NCI-H1417 treated with DMSO at 0.1 percent for 48 hours (cell line): ENCODE results near the gene AMZ1.

Experiments used
- DNase-seq: peaks from one replicate; lab custom pipeline; 2025; lab: John Stamatoyannopoulos, UW

The AMZ1 gene, protein sequence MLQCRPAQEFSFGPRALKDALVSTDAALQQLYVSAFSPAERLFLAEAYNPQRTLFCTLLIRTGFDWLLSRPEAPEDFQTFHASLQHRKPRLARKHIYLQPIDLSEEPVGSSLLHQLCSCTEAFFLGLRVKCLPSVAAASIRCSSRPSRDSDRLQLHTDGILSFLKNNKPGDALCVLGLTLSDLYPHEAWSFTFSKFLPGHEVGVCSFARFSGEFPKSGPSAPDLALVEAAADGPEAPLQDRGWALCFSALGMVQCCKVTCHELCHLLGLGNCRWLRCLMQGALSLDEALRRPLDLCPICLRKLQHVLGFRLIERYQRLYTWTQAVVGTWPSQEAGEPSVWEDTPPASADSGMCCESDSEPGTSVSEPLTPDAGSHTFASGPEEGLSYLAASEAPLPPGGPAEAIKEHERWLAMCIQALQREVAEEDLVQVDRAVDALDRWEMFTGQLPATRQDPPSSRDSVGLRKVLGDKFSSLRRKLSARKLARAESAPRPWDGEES

DNA sequence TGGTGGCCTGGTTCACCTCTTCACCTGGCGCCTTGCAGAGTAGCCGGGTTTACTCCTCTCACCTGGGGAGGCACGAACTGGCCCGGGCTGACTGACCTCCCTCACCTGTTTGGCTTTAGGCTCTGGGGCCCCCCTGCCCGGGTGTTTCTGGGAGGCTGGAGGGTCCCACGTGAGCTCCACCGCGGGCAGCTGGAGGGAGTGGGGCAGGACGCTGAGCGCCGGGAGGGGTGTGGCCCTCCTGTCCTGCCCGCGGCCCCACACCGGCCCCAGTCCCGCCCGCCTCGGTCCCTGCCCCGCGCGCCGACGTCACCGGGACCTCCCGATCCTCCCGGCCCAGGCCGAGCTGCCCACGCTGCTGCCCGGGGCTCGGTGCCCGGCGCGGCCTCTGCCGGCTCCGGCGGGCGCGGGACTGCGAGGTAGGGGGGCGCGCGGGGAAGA is at the start of gene AMZ1:
TSS of gene AMZ1 (plus strand) at position 322 of the 438 bp plus-strand sequence. CDS start 12,250 bp downstream, outside the sequence.
- DNase-seq: no peak

DNA sequence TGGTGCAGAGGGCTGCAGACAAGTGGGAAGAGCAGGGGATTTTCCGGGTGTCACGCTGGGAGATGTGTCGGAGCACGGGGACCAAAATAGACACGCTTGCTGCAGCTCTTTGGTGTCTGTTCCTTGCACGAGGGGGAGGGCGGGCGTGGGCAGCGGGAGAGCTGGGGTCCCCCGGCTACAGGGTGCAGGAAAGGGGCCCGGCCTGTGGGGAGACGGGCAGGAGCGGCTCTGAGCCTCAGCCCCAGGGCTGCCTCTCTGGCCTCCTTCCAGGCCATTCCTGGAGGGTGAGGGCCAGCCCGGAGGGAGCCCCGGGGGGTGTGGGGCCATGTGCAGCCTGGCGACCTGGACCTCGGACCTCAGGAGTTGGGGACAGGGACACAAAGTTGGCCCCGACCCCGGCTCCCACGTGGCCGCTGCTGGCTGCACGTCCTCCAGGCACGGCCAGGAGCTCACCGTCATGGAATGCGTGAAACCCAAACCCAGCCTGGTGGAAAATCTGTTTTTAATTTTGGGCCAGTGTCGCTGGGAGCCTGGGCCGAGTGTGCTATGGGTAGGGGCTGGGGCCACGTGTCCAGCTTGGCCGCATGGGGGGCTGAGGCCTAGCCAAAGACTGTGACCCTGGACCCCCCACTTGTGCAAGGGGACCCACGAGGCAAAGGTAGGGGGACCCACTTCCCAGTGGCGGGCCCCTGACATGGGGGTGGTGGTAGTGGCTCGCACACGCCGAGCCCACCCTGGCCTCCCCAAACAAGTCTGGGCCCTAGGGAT is 49.6 kb upstream of the AMZ1 start:
- DNase-seq: no peak

DNA sequence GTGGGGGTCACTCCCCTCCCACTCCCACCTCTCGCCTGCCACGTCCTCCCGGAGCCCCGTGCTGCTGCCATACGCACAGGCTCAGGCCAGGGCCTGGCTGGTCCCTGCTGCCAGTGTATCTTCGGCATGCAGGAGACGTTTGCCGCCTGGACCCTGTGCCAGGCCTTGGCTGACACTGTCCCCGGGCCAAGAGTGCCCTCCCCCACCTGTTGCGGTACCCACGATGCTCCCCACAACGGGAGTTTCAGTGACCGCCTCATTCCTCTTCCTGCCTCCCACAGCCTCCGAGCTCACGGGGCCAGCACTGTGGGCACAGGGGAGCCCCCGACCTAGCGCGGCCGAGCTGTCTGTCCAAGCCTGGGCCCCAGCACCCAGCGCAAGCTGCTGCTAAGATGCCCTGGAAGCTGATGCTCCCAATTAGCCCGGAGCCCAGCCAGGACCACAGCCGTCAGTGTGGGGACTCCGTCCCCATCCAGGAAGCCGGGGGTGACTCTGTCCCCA is 48.8 kb upstream of the AMZ1 start:
- no peak for DNase-seq

DNA sequence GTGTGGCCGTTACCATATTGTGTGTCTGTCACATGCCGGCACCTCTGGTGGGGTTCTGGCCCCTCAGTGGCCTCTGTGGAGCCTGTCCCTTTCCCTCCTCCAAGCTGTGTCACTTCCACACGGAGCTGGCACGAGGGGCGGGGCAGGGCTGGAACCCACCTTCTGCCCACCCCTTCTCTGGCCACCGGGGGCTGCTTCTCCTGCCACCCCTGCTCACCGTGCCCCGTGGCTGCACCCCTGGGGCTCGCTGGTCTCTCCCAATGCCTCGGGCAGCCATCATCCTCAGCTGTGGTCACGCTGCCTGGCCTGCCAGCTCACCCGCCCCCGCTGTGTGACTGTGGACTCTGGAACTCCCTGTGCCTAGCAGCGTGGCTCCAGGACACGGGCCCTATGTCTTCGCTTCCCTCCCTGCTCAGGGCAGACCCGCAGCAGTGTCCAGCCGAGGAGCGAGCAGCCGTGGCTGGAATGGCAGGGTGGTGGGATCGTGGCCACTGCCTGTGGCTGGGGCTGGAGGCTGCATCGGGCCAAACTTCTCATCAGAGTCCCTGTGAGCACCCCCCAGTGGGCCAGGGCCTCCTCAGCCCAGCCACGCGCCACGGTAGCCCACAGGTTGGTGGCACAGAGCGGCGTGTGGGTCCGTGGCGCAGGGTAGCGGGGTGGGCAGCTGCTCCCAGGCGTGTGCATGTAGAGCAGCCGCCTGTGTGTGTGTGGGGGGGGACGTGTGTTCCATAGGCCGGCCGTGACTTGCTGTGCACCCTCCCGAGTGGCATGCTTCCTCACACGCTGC is 48.1 kb upstream of the AMZ1 start:
- DNase-seq: no peak

DNA sequence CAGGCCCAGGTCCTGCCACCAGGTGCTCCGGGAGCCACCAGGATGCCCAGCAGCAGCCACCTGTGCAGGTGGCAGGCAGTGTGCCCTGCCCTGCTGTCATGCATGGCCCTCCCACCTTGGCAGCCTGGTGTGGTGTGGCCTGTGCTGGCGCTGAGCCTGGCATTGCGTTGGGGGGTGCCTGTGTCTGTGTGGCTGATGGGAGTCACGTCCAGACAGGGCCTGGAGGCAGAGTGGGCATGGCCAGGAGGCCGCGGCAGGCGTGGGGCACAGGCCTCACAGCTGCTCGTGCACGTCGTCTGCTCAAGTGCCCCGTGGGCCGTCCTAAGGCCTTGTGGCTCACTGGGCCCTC is 47.5 kb upstream of the AMZ1 start:
- DNase-seq: no peak

DNA sequence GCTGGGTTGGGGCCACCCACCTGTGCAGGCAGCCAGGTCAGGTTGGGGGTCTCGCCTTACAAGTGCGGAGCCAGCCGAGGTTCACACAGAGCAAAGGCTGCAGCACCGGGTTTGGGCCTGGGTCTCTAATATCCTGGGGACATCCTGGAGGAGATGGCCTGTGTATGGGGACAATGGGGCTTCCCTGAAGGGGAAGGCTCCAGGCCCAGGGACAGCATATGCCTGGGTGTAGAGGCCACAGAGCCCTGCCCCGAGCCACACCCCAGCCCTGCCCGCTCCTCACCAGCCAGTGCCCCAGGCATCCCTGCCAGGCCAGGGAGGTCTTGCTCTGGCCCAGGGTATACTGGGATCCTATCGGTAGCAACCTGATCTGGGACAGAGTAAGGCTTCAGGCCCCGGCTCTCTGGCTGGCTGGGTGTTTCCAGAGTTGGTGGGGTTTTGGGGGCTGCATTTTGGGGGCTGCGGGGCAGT is 47.1 kb upstream of the AMZ1 start:
- no peak for DNase-seq

DNA sequence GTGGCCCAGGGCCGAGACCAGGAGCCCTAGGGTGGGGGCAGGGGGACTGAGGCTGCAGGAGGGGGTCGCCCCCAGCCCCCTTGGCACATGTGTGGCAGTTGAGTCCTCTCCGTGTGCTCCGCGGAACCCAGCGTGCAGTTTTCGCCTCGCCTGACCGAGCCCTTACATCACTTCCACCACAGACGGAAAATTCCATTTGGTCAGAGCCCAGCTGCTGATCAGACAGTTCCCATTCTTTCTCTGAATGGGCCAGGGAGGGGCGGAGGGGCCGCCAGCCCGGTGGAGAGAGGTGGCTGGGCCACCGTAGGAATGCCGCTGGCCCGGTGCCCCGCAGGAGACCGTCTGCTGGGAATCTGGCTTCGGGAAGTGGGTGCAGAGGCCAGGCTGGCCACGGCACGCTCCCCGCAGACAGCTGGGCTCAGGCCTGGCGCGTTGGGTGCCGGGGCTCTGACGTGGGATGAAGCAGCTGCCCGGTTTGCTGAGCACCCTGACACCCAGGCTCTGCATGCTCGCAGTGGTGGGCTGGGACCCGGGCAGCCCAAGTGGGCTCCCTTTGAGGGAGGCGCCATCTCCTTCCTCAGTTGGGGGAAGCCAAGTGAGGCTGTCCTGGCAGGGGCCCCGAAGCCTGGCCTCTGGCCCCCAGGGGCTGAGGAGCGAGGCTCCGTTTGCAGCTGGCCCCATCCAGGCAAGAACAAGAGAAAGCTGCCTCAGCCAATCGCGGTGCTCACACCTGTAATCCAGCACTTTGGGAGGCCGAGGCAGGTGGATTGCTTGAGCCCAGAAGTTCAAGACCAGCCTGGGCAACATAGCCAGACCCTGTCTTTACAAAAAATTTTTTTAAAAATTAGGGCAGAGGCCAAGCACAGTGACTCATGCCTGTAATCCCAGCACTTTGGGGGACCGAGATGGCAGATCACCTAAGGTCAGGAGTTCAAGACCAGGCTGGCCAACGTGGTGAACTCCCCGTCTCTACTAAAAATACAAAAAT is 46.3 kb upstream of the AMZ1 start:
- no peak for DNase-seq

DNA sequence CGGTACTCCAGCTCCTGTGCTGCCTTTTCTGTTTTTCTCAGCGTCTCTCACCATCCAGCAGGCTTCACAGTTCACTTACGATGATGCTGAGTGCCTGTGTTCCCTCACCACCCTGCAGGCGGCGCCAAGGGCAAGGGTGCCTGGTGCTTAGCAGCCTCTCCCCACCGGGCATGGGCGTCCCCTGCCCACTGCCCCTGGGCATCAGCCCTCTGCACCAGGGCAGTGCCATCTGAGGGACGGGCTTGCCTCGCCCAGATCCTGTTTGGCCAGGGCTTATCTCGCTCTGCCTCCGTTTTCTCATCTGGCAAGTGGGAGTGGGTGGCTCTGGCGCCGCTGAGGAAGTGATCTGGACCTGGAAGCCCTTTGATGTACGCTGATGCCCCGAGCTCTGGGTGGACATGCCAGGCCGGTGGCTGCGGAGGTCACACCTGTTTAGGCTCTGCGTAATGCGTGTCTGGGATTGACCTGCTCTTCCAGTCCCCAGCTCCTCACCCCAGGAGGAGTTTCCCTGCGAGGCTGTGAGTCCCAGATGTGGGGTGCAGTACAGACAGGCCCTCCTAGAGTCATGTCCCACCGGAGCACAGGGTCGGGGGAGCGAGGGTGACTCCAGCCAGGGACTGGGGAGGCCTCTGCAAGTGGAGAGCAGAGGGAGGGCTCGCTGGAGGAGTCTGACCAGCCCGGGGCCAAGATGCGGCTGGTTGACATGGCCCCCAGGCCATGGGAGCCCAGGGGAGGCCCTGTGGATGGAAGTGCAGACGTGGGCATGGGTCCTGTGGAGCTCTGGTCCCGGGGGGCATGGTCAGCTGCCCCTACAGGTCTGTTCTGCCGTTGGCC is 44.4 kb upstream of the AMZ1 start:
- DNase-seq: no peak

DNA sequence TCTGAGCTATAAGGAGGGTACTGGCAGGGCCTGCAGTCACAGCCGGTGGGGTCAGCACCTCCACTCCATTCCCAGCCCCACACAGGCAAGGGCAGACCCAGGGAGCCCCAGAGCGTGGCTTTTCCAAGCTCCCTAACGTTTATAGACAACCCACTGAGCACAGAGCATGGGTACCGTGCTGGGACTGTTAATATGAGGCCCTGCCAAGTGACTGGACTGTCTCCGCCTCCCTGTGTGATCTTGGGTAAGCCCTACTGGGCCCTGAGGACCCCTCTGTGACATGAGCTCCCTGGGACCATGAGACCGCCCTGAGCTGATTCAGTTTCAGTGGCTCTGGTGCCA is 43.8 kb upstream of the AMZ1 start:
- DNase-seq: no peak

DNA sequence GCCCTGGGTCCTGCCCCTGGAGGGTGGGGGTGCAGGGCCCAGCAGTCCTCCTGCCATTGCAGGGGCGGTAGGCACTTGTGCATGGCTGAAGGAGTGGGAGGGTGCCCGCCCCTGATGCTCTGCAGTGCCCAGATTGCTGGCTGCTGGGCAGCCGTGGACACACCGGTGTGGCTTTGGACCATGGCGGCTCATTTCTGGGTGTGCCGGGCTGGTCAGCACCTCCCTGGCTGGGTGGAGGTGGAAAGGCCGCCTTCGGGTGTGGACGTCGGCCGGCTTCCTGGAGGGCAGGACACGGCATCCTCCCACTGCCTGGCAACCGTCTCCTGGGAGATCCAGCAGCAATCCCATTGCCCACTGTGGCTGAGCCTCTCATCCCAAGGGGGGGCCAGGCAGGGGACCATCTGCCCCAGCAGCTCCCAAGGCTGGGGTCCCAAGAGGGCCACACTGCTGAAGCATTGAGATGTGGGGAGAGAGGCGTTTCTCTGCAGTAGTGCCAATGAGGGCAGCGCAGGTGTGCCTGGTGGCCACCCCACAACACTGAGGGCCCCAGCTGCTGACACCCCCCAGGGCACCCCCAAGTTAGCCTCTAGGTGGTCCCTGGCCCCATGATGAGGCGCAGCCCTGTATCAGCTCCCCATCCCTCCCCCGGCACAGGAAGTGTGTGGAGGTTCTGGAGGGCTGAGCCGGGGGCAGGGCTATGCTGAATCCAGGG is 43.3 kb upstream of the AMZ1 start:
- no peak for DNase-seq

DNA sequence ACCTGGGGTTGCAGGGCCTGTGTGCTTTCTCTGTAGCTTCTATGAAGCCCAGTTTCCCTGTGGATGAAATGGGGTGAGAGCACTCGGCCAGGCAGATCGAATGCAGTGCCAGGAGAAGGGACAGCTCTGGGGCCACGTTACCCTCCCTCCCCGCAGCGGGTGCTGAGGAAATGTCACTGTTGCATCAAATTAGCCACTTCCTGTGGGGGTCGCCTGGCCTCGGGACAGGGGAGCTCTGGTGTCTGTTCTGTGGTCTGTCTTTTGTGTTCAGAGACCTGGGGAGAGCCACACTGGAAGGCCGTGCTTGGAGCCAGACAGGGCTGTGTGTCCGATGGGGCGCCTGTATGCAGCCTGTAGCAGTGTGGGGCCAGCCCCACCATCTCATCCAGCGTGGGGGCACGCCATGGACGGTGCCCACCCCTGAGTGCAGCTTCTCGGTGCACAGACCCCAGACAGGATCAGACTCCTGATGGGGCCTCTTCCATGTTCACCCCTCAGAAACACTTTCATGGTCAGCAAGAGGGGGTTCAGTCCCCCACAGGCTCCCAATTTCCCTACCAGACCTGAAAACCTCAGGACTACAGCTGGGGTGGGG is 42.6 kb upstream of the AMZ1 start:
- DNase-seq: no peak

DNA sequence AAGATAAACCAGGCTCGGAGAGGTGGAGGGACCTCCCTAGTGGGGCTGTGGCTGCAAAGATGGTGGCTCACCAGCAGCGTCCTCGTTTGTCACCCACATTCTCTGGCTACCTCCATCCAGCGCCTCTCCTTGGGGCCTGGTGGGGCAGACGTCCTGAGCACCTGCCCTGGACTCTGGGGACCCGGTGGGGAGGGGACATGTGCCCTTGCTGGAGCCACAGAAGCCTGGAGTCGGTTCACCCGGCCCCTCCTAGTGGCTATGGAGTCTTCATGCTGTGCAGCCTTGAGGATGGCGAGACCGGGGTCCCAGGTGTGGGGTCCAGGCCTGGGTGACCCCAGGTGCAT is 41.7 kb upstream of the AMZ1 start:
- no peak for DNase-seq

DNA sequence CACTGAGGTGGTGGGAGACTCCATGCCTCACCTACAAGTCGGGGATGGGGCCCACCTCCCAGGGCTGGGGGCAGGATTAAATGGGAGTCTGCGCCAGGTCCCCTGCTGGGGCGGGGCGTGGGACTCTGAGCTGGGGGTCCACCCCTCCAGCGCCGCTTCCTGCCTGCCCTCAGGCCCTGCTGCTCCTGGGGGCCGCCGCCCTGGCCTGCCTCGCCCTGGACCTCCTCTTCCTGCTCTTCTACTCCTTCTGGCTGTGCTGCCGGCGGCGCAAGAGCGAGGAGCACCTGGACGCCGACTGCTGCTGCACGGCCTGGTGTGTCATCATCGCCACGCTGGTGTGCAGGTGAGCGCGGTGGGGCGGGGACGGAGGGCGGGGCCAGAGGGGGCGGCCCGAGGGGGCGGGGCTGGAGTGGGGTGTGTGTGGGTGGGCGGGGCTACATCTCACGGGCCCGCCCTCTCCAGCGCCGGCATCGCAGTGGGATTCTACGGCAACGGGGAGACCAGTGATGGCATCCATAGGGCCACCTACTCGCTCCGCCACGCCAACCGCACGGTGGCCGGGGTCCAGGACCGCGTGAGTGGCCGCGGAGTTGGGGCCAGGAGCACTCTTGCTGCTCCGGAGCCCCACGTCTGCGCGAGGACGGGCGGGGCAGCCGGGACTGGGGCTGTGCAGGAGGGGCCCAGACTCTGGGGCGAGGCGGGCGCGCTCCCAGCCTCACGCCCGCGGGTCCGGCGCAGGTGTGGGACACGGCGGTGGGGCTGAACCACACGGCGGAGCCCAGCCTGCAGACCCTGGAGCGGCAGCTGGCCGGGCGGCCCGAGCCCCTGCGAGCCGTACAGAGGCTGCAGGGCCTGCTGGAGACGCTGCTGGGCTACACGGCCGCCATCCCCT is 41.1 kb upstream of the AMZ1 start:
- DNase-seq: no peak

DNA sequence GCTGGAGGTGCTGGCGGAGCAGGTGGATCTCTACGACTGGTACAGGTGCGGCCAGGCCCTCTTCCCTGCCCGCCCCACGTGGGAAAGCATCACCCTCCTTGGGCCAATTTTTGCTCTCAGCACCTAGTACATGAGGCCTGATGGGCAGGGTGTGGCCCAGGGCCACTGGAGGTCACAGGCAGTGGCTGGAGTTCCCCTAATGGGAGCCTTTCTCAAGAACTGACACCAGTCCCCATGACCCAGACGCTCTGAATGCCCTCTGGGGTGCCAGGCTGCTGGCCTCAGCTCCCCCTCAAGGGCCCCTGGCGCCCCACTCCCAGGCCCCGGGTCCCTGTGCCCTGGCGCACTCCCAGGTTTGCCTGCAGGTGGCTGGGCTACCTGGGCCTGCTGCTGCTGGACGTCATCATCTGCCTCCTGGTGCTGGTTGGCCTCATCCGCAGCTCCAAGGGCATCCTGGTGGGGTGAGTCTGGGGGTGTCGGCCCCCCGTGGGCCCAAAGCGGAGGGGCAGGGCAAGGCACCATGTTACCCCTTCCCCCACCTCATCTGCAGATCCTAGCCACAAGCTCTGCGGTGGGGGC is 40.3 kb upstream of the AMZ1 start:
- DNase-seq: no peak

DNA sequence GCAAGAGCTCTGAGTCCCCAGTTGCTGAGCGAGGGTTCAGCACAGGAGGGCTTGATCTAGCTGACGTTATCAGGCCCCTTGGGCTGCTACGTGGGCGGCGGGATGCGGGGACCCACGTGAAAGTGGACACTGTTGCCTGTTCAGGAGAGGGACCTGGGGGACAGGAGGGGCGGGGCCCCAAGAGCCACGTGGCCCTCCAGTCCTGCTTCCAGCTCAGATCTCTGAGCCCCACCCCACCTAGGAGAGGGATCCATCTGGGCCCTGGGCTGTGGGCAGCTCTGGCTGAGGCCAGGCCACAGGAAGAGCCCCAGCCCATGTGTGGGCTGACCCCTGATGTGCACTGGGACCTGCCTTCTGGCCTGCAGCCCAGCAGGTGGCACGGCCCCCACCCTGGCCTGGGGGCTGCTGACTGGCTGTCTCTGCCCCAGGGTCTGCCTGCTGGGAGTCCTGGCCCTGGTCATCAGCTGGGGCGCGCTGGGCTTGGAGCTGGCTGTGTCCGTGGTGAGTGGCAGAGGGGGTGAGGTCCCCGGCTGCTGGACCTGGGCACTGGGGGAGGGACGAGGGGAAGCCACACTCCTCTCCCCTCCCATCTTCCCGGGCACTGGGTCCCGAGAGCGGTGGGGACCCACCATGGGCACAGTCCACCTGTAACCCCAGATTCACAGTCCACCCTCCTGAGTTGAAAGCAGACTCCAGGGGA is 38.7 kb upstream of the AMZ1 start:
- DNase-seq: no peak

DNA sequence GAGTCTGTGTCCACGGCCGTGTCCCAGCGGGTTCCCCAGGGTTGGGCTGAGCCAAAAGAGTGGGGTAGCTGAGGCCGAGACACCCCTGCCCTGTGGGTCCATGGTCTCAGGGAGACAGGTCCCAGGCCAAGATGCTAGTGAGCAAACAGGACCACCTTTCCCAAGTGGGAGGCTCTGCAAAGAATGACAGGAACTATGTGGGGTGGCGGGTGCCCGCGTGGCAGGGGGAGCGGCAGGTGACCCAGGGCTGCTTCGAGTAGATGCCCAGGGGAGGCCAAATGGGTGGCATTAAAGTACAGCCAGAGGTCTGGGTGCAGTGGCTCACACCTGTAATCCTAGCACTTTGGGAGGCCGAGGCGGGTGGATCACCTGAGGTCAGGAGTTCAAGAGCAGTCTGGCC is 38.0 kb upstream of the AMZ1 start:
- no peak for DNase-seq

DNA sequence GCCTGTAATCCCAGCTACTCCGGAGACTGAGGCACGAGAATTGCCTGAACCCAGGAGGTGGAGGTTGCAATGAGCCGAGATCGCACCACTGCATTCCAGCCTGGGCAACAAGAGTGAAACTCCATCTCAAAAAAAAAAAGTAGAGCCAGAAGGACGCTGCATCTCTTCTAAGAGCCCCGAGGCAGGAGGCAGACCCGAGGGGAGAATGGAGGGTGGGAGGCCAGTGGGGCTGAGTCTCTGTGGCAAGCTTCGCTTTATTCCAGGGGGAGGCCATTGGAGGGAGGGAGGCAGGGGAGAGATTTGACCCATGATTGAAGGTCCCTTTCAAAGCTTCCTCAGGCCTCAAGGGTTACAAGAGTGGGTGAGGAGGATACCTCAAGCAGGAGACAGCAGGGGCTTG is 37.6 kb upstream of the AMZ1 start:
- no peak for DNase-seq
